ENCODE measurements around the gene EPS8L1.

Gene EPS8L1

GRCh38 chr19:55112777-55113569 lies 37.3 kb downstream of the EPS8L1 start:
- Histone ChIP-seq H3K4me1 (peaks cover 33% of the 10 kb centered on the region), H3K36me3 (peaks cover 55% of the 10 kb centered on the region), H3K27ac (0 out of 2 replicates have a peak overlapping the region, but pooled peaks have one; percentile 8), H3K9me3 (no peaks in the 10 kb centered on the region), H3K27me3 (no peaks in the 10 kb centered on the region), H4K20me1 (peaks cover 91% of the 10 kb centered on the region), H3K9ac (peak overlapping the region; percentile 48; the same call in 1 of the 2 replicates), H3K4me2 (peak overlapping the region; percentile 97), H3K4me3 (no peak overlapping the region)
- TF ChIP-seq Cebpa-rat (IDR thresholded peaks at IDR 0.05): no peak

DNA sequence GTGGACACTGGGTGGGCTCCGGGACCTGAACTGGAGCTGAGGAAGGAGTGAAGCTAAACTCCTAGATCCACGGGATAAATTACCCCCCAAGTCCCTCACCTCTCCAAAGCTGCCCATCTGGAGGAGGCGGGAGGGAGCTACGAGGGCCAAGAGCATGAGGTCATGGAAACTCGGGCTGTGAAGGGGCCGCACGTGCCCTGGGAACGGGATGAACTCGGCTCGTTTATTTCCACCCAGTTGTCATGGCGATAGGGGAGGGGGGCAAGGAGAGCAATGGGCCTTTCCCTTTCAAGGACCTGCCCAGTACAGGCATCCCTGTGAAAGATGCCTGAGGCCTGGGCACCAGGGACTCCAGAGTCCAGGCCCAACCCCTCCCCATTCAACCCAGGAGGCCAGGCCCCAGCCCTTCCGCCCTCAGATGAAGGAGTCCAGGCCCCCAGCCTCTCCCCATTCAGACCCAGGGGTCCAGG lies 37.9 kb downstream of the EPS8L1 start:
- H3K4me2 ChIP-seq: peak overlapping the region; percentile 97

GRCh38 chr19:55114566-55115145 lies 39.0 kb downstream of the EPS8L1 start:
- peaks cover 74% of the 10 kb centered on the region for H4K20me1 ChIP-seq
- no peaks in the 10 kb centered on the region for H3K27me3 ChIP-seq
- H3K4me1 ChIP-seq: peaks cover 44% of the 10 kb centered on the region
- H3K9me3 ChIP-seq: no peaks in the 10 kb centered on the region
- no peak for TF ChIP-seq Cebpa-rat (IDR thresholded peaks at IDR 0.05)
- H3K4me3 ChIP-seq: no peak overlapping the region
- peak overlapping the region; percentile 97 for H3K4me2 ChIP-seq
- 0 out of 2 replicates have a peak overlapping the region, but pooled peaks have one; percentile 48 for H3K9ac ChIP-seq
- H3K36me3 ChIP-seq: peaks cover 38% of the 10 kb centered on the region
- peak overlapping the region; percentile 38; the same call in 1 of the 2 replicates for H3K27ac ChIP-seq

More for the DNA sequence above, 37.9 kb downstream of the EPS8L1 start:
- peaks cover 39% of the 10 kb centered on the region for H3K4me1 ChIP-seq
- H3K9ac ChIP-seq: peak overlapping the region; percentile 48; the same call in 1 of the 2 replicates
- H3K9me3 ChIP-seq: no peaks in the 10 kb centered on the region
- no peak overlapping the region for H3K4me3 ChIP-seq
- H3K27ac ChIP-seq: 0 out of 2 replicates have a peak overlapping the region, but pooled peaks have one; percentile 8
- no peak for TF ChIP-seq Cebpa-rat (IDR thresholded peaks at IDR 0.05)
- no peaks in the 10 kb centered on the region for H3K27me3 ChIP-seq
- peaks cover 49% of the 10 kb centered on the region for H3K36me3 ChIP-seq
- H4K20me1 ChIP-seq: peaks cover 85% of the 10 kb centered on the region

GRCh38 chr19:55115446-55116065 lies 39.9 kb downstream of the EPS8L1 start:
- peaks cover 29% of the 10 kb centered on the region for H3K36me3 ChIP-seq
- TF ChIP-seq Cebpa-rat (IDR thresholded peaks at IDR 0.05): no peak
- H3K9me3 ChIP-seq: no peaks in the 10 kb centered on the region
- peaks cover 44% of the 10 kb centered on the region for H3K4me1 ChIP-seq
- H4K20me1 ChIP-seq: peaks cover 65% of the 10 kb centered on the region
- H3K9ac ChIP-seq: peak overlapping the region; percentile 94
- peak overlapping the region; percentile 97 for H3K4me2 ChIP-seq
- no peaks in the 10 kb centered on the region for H3K27me3 ChIP-seq
- peak overlapping the region; percentile 93; the same call in 1 of the 2 replicates for H3K27ac ChIP-seq
- peak overlapping the region; percentile 98 for H3K4me3 ChIP-seq

DNA sequence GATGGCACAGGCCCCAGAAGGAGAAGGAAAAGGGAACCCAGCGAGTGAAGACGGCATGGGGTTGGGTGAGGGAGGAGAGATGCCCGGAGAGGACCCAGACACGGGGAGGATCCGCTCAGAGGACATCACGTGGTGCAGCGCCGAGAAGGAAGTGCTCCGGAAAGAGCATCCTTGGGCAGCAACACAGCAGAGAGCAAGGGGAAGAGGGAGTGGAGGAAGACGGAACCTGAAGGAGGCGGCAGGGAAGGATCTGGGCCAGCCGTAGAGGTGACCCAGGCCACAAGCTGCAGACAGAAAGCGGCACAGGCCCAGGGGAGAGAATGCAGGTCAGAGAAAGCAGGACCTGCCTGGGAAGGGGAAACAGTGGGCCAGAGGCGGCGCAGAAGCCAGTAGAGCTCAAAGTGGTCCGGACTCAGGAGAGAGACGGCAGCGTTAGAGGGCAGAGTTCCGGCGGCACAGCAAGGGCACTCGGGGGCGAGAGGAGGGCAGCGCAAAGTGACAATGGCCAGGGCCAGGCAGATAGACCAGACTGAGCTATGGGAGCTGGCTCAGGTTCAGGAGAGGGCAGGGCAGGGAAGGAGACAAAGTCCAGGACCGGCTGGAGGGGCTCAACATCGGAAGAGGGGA lies 40.7 kb downstream of the EPS8L1 start:
- Histone ChIP-seq H3K4me3 (peak overlapping the region; percentile 98), H3K9ac (peak overlapping the region; percentile 94), H3K9me3 (no peaks in the 10 kb centered on the region), H3K4me1 (peaks cover 51% of the 10 kb centered on the region), H3K36me3 (peaks cover 24% of the 10 kb centered on the region), H3K27ac (peak overlapping the region; percentile 93), H3K27me3 (no peaks in the 10 kb centered on the region), H3K4me2 (peak overlapping the region; percentile 97), H4K20me1 (peaks cover 59% of the 10 kb centered on the region)
- no peak for TF ChIP-seq Cebpa-rat (IDR thresholded peaks at IDR 0.05)

GRCh38 chr19:55116859-55117662 lies 41.4 kb downstream of the EPS8L1 start, which contains the start of gene PPP1R12C:
TSS of gene PPP1R12C (minus strand) at chr19:55117637. CDS start at chr19:55117543, 94 bp downstream.
- Histone ChIP-seq H3K9ac (peak within 1 kb of the TSS; percentile 94), H4K20me1 (peaks cover 52% of the 10 kb centered on the region), H3K36me3 (peaks cover 18% of the 10 kb centered on the region), H3K4me2 (peak within 1 kb of the TSS; percentile 97), H3K27ac (peak within 1 kb of the TSS; percentile 93), H3K9me3 (no peaks in the 10 kb centered on the region), H3K27me3 (no peaks in the 10 kb centered on the region), H3K4me3 (peak within 1 kb of the TSS; percentile 98), H3K4me1 (peaks cover 54% of the 10 kb centered on the region)
- TF ChIP-seq Cebpa-rat (IDR thresholded peaks at IDR 0.05): no peak

- no peak for TF ChIP-seq Cebpa-rat (IDR thresholded peaks at IDR 0.05)
- Histone ChIP-seq H3K4me2 (peak overlapping the region; percentile 82), H3K4me1 (peaks cover 53% of the 10 kb centered on the region), H3K36me3 (peaks cover 11% of the 10 kb centered on the region), H3K9me3 (no peaks in the 10 kb centered on the region), H3K27ac (peak overlapping the region; percentile 68), H3K27me3 (no peaks in the 10 kb centered on the region), H3K4me3 (peak overlapping the region; percentile 98), H3K9ac (peak overlapping the region; percentile 80), H4K20me1 (peaks cover 44% of the 10 kb centered on the region)
Measured at GRCh38 chr19:55117663-55118391, 42.2 kb downstream of the EPS8L1 start.

DNA sequence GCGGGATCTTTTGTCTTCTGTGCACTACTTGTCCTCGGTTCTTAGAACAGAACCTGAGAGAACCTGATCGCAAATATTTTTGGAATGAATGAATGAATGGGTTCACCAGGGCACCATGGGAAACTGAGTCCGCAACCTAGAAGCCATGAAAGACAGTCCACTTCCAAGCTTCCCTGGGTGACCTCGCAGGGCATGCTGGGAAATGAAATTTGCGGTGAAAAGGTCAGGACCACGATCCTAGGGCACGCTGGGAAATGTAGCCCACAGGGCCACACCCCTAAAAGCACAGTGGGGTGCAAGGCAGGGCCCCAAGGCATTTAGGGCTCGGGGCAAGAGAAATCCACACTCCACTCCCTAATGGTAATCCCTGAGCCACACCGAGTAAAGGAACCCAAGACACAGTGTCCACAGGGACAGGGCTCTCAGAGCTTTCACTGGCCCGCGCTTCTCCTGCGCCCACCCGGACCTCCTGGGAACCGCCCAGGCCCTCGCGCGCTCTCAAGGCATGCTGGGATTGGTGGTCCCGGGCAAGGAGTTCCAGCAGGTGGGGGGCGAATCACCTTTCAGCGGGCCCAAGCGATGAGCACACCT lies 42.8 kb downstream of the EPS8L1 start:
- Histone ChIP-seq H4K20me1 (peaks cover 38% of the 10 kb centered on the region), H3K4me1 (peaks cover 47% of the 10 kb centered on the region), H3K9me3 (no peaks in the 10 kb centered on the region), H3K36me3 (peaks cover 4% of the 10 kb centered on the region; the same call in 1 of the 2 replicates), H3K4me2 (peak overlapping the region; percentile 82), H3K4me3 (peak overlapping the region; percentile 98), H3K27me3 (no peaks in the 10 kb centered on the region), H3K9ac (peak overlapping the region; percentile 80), H3K27ac (peak overlapping the region; percentile 68)
- TF ChIP-seq Cebpa-rat (IDR thresholded peaks at IDR 0.05): no peak
